CD4-positive, alpha-beta memory T cell (primary cell): ENCODE measurements around the gene ZBTB49. TPM values are rescaled to one million over a fixed set of nuclear protein-coding genes. Genes with fewer than 3 reads are reported as not detected.

ENCODE experiments used
- CTCF ChIA-PET: fragments of 350-600 bp; sonication (Branson Sonifier 250); formaldehyde crosslinking; loops from one replicate; lab custom pipeline; 2021; ENCODE audit warnings: inconsistent platforms; ENCODE audit not compliant: partially characterized antibody; lab: Charles Lee
- POLR2A ChIA-PET: fragments of 350-600 bp; sonication (Branson Sonifier 250); formaldehyde crosslinking; loops from one replicate; lab custom pipeline; 2021; ENCODE audit not compliant: partially characterized antibody; lab: Charles Lee
- DNase-seq, 5 donors: peaks; one replicate each; pipeline versions ENCODE4 v3.0.0 to v3.0.0-alpha.2; 2020 to 2022; ENCODE audit warnings: mixed read lengths in 1 of 5
- H3K27ac ChIP-seq: one replicate; pipeline ENCODE4 v1.7.0; 2013; ENCODE audit warnings: low read depth, low read length
- H3K27me3 ChIP-seq: 2 replicates; pipeline ENCODE4 v1.7.0; 2013; ENCODE audit warnings: mild to moderate bottlenecking, low read length, moderate library complexity; ENCODE audit not compliant: insufficient read depth
- H3K36me3 ChIP-seq: 2 replicates; pipeline ENCODE4 v1.7.0; 2013; ENCODE audit warnings: mild to moderate bottlenecking, low read length, moderate library complexity; ENCODE audit not compliant: insufficient read depth
- H3K4me1 ChIP-seq: 2 replicates; pipeline ENCODE4 v1.7.0; 2013; ENCODE audit warnings: mild to moderate bottlenecking, low read length, moderate library complexity; ENCODE audit not compliant: insufficient read depth
- H3K4me3 ChIP-seq, 2 donors: one replicate each; pipeline ENCODE4 v1.7.0; 2013; ENCODE audit warnings: low read length in 2 of 2, mild to moderate bottlenecking in 1 of 2
- H3K9me3 ChIP-seq, 2 donors: one replicate each; pipeline ENCODE4 v1.7.0; 2013; ENCODE audit warnings: low read length in 2 of 2, control low read depth in 1 of 2; ENCODE audit not compliant: control insufficient read depth in 1 of 2
- H3K27ac Mint-ChIP-seq, 7 donors: one replicate each; pipeline ENCODE4 v1.8.0; 2020 to 2021; ENCODE audit warnings: mixed read lengths in 7 of 7, mild to moderate bottlenecking in 6 of 7, inconsistent platforms in 3 of 7, moderate library complexity in 3 of 7
- H3K27me3 Mint-ChIP-seq, 2 donors: one replicate each; pipeline ENCODE4 v1.8.0; 2020 to 2021; ENCODE audit warnings: mixed read lengths in 2 of 2
- H3K36me3 Mint-ChIP-seq, 2 donors: one replicate each; pipeline ENCODE4 v1.8.0; 2020 to 2021; ENCODE audit warnings: mixed read lengths in 2 of 2, inconsistent platforms in 1 of 2, mild to moderate bottlenecking in 1 of 2
- H3K4me1 Mint-ChIP-seq, 4 donors: one replicate each; pipeline ENCODE4 v1.8.0; 2020 to 2021; ENCODE audit warnings: mixed read lengths in 4 of 4, mild to moderate bottlenecking in 1 of 4
- H3K4me3 Mint-ChIP-seq, 8 donors: one replicate each; pipeline ENCODE4 v1.8.0; 2020 to 2021; ENCODE audit warnings: mixed read lengths in 8 of 8, mild to moderate bottlenecking in 7 of 8, moderate library complexity in 6 of 8, inconsistent platforms in 3 of 8
- H3K9me3 Mint-ChIP-seq, 8 donors: one replicate each; pipeline ENCODE4 v1.8.0; 2020 to 2021; ENCODE audit warnings: mixed read lengths in 8 of 8, mild to moderate bottlenecking in 5 of 8, inconsistent platforms in 3 of 8, moderate library complexity in 1 of 8
- intact Hi-C: fragments of 100-400 bp; cut with micrococcal nuclease; formaldehyde crosslinking; loops from one replicate; pipeline ENCODE4 v1.15.1; 2023
- polyA plus RNA-seq, 2 donors: library from polyadenylated mRNA; unstranded; fragments of 300-500 nt; fragmentation: Illumina TruSeq; gene quantifications; one replicate each; pipeline ENCODE4 v1.2.3, GENCODE V29; 2021
- total RNA-seq, 2 experiments: library from RNA; stranded (reverse); gene quantifications; one replicate each; pipeline ENCODE4 v1.2.3, GENCODE V29; 2021

The ZBTB49 gene
- total and polyA plus RNA-seq, 4 experiments from 2014 or later: 5.3 to 20.0 (median 12.3) TPM

GRCh38 chr4:4328206-4328605 lies 38.2 kb downstream of the ZBTB49 start:
- ChIA-PET CTCF (interaction anchor here (1.1 to 1.4 kb wide), 2 partner anchors 36 to 68 kb away, joined by 3 read pairs; no protein-coding TSS in a partner anchor), POLR2A (interaction anchor here (0.6 to 1.1 kb wide), 2 partner anchors 18 to 68 kb away, joined by 3 to 4 read pairs; no protein-coding TSS in a partner anchor)
- no peaks in the 10 kb centered on the region for H3K9me3 ChIP-seq

DNA sequence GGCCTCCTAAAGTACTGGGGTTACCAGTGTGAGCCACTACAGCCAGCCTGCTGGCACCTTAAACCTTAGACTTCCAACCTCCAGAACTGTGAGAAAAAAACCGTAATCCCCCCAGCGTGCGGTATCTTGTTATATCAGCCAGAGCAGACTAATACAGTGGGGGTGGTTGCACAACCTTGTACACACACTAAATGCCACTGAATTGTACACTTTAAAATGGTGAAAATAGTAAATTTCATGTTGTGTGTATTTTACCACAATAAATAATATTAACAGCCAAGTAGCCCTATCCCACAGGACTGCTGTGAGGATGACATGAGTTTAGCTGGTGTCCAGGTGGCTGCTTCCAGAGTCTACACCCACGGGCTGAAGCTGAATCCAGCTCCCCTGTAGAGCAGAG lies 38.8 kb downstream of the ZBTB49 start:
- Mint-ChIP-seq H3K27me3 (no peaks in the 10 kb centered on the region), H3K4me3 (no peak overlapping the region), H3K4me1 (no peaks in the 10 kb centered on the region), H3K27ac (no peak overlapping the region), H3K9me3 (no peaks in the 10 kb centered on the region), H3K36me3 (peaks cover 0 to 2% of the 10 kb centered on the region in 2 donors)
- no peak overlapping the region for H3K4me3 ChIP-seq
- intact Hi-C loops: no loop called here
- DNase-seq: no peak
- H3K9me3 ChIP-seq: no peaks in the 10 kb centered on the region
- no peak overlapping the region for H3K27ac ChIP-seq
- no peaks in the 10 kb centered on the region for H3K27me3 ChIP-seq
- ChIA-PET POLR2A (interaction anchor here (0.6 kb wide), 1 partner anchor 18 kb away, joined by 4 read pairs; no protein-coding TSS in a partner anchor), CTCF (interaction anchor here (0.7 to 1.0 kb wide), 4 partner anchors 12 to 209 kb away, joined by 3 read pairs; no protein-coding TSS in a partner anchor)
- no peaks in the 10 kb centered on the region for H3K36me3 ChIP-seq
- H3K4me1 ChIP-seq: no peaks in the 10 kb centered on the region

More at GRCh38 chr4:4328206-4328605, 38.2 kb downstream of the ZBTB49 start:
- H3K4me1 ChIP-seq: no peaks in the 10 kb centered on the region
- no peaks in the 10 kb centered on the region for H3K36me3 ChIP-seq
- H3K4me3 ChIP-seq: no peak overlapping the region
- no peak overlapping the region for H3K27ac ChIP-seq
- H3K27me3 ChIP-seq: no peaks in the 10 kb centered on the region
- no peak overlapping the region for H3K4me3 Mint-ChIP-seq
- H3K27me3 Mint-ChIP-seq: no peaks in the 10 kb centered on the region
- peaks cover 0 to 5% of the 10 kb centered on the region in 2 donors for H3K36me3 Mint-ChIP-seq
- no peak for DNase-seq
- no peaks in the 10 kb centered on the region for H3K9me3 Mint-ChIP-seq
- H3K4me1 Mint-ChIP-seq: no peaks in the 10 kb centered on the region
- intact Hi-C loops: no loop called here
- peak overlapping the region in 1 of 7 donors; percentile 7 for H3K27ac Mint-ChIP-seq

DNA sequence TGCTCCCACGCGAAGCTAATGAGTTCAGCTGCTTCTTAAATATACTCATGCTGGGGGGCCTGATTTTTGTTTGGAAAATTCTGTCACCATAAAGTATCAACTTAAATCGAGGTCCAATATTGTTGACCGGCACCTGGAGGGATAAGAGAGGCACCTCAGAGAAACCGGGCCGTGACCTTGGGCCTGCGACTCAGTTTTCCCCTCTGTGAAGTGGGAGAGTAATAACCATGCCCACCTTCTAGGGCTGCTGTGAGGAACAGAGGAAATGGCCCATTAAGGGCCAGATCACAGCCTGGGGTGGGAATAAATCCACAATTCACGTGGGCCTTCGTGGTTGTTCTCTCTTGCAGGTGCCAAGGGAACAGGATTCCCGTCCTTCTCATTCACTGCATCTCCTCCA lies 39.4 kb downstream of the ZBTB49 start:
- ChIA-PET POLR2A (no interaction called here), CTCF (interaction anchor here (0.7 to 1.0 kb wide), 3 partner anchors 13 to 79 kb away, joined by 3 read pairs; no protein-coding TSS in a partner anchor)
- Mint-ChIP-seq H3K36me3 (no peaks in the 10 kb centered on the region), H3K27ac (no peak overlapping the region), H3K4me3 (no peak overlapping the region), H3K27me3 (no peaks in the 10 kb centered on the region), H3K4me1 (peaks cover 0 to under 1% (median 0%) of the 10 kb centered on the region in 4 donors), H3K9me3 (no peaks in the 10 kb centered on the region)
- Histone ChIP-seq H3K4me1 (no peaks in the 10 kb centered on the region), H3K27ac (no peak overlapping the region), H3K27me3 (no peaks in the 10 kb centered on the region), H3K36me3 (no peaks in the 10 kb centered on the region), H3K9me3 (no peaks in the 10 kb centered on the region), H3K4me3 (no peak overlapping the region)
- intact Hi-C loops: no loop called here
- no peak for DNase-seq

GRCh38 chr4:4330794-4331193 lies 40.7 kb downstream of the ZBTB49 start:
- ChIA-PET CTCF (interaction anchor here (1.2 to 12.1 kb wide), 3 partner anchors 68 to 75 kb away, joined by 4 to 161 read pairs (median 5); no protein-coding TSS in a partner anchor), POLR2A (no interaction called here)
- Mint-ChIP-seq H3K36me3 (no peaks in the 10 kb centered on the region), H3K9me3 (no peaks in the 10 kb centered on the region), H3K27me3 (no peaks in the 10 kb centered on the region), H3K4me3 (no peak overlapping the region), H3K27ac (no peak overlapping the region), H3K4me1 (peaks cover 3 to 10% (median 7%) of the 10 kb centered on the region in 4 donors)
- H3K4me1 ChIP-seq: peaks cover 4% of the 10 kb centered on the region
- H3K27ac ChIP-seq: no peak overlapping the region
- H3K36me3 ChIP-seq: no peaks in the 10 kb centered on the region
- H3K27me3 ChIP-seq: no peaks in the 10 kb centered on the region
- DNase-seq: no peak
- H3K4me3 ChIP-seq: no peak overlapping the region
- intact Hi-C loops: no loop called here
- no peaks in the 10 kb centered on the region for H3K9me3 ChIP-seq

DNA sequence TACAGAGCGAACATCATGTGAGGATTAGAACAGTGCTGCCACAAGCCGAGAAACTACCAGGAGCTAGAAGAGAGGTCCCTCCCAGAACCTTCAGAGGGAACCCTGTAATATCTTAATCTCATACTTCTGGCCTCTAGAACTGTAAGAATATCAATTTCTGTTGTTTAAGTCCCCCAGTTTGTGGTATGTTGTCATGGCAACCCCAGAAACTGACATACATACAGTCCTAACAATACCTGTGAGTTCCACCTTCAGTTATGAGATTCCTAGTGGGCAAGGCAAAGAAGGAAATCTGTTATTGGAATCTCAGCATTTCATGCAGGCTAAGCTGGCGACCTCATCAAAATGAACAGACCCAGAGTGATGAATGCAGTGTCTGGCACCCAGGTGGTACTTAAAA lies 42.5 kb downstream of the ZBTB49 start:
- Histone ChIP-seq H3K27me3 (no peaks in the 10 kb centered on the region), H3K4me1 (peaks cover 4% of the 10 kb centered on the region), H3K36me3 (no peaks in the 10 kb centered on the region), H3K4me3 (no peak overlapping the region), H3K27ac (no peak overlapping the region), H3K9me3 (no peaks in the 10 kb centered on the region)
- H3K27ac Mint-ChIP-seq: no peak overlapping the region
- H3K27me3 Mint-ChIP-seq: no peaks in the 10 kb centered on the region
- H3K4me1 Mint-ChIP-seq: peaks cover 3 to 10% (median 7%) of the 10 kb centered on the region in 4 donors
- intact Hi-C loops: no loop called here
- ChIA-PET POLR2A (interaction anchor here (1.0 to 1.3 kb wide), 2 partner anchors 72 to 79 kb away, joined by 3 to 4 read pairs; no protein-coding TSS in a partner anchor), CTCF (interaction anchor here (1.2 to 12.1 kb wide), 8 partner anchors 15 to 81 kb away, joined by 3 to 161 read pairs (median 6); partner anchors contain the start of genes LYAR and ZBTB49)
- DNase-seq: no peak
- no peak overlapping the region for H3K4me3 Mint-ChIP-seq
- no peaks in the 10 kb centered on the region for H3K9me3 Mint-ChIP-seq
- no peaks in the 10 kb centered on the region for H3K36me3 Mint-ChIP-seq

GRCh38 chr4:4333265-4333706 lies 43.2 kb downstream of the ZBTB49 start:
- Histone ChIP-seq H3K9me3 (no peaks in the 10 kb centered on the region), H3K27ac (no peak overlapping the region), H3K4me1 (peaks cover 4% of the 10 kb centered on the region), H3K4me3 (no peak overlapping the region), H3K36me3 (no peaks in the 10 kb centered on the region), H3K27me3 (no peaks in the 10 kb centered on the region)
- H3K4me1 Mint-ChIP-seq: peaks cover 4 to 10% (median 7%) of the 10 kb centered on the region in 4 donors
- no peak overlapping the region for H3K27ac Mint-ChIP-seq
- intact Hi-C loops: no loop called here
- no peak for DNase-seq
- H3K4me3 Mint-ChIP-seq: no peak overlapping the region
- no peaks in the 10 kb centered on the region for H3K9me3 Mint-ChIP-seq
- ChIA-PET CTCF (interaction anchor here (1.1 to 12.1 kb wide), 8 partner anchors 11 to 82 kb away, joined by 3 to 161 read pairs (median 5); partner anchors contain the start of genes LYAR and ZBTB49), POLR2A (interaction anchor here (1.0 kb wide), 2 partner anchors 73 to 80 kb away, joined by 3 to 6 read pairs; no protein-coding TSS in a partner anchor)
- no peaks in the 10 kb centered on the region for H3K36me3 Mint-ChIP-seq
- no peaks in the 10 kb centered on the region for H3K27me3 Mint-ChIP-seq

- intact Hi-C loops: loop anchor here (1.0 to 5.0 kb wide), 4 partner anchors 75 to 97 kb away; partner anchors contain the start of gene TMEM128
- Mint-ChIP-seq H3K9me3 (no peaks in the 10 kb centered on the region), H3K27me3 (no peaks in the 10 kb centered on the region), H3K4me1 (peaks cover 4 to 10% (median 7%) of the 10 kb centered on the region in 4 donors), H3K4me3 (peak overlapping the region in 5 of 8 donors; percentile 30 to 58 (median 41)), H3K27ac (peak overlapping the region in 6 of 7 donors; percentile 3 to 42 (median 37)), H3K36me3 (no peaks in the 10 kb centered on the region)
- no peaks in the 10 kb centered on the region for H3K9me3 ChIP-seq
- peaks cover 4% of the 10 kb centered on the region for H3K4me1 ChIP-seq
- H3K36me3 ChIP-seq: no peaks in the 10 kb centered on the region
- CTCF ChIA-PET: interaction anchor here (1.0 to 12.1 kb wide), 9 partner anchors 14 to 97 kb away, joined by 3 to 161 read pairs (median 4); no protein-coding TSS in a partner anchor
- no peaks in the 10 kb centered on the region for H3K27me3 ChIP-seq
- no peak overlapping the region for H3K27ac ChIP-seq
- peak; percentile 73 to 77 (median 76) for DNase-seq
- H3K4me3 ChIP-seq: no peak overlapping the region
- POLR2A ChIA-PET: interaction anchor here (0.8 to 1.8 kb wide), 4 partner anchors 13 to 86 kb away, joined by 3 to 9 read pairs (median 8); partner anchors contain the start of gene TMEM128
These were observed 44.9 kb downstream of the ZBTB49 start for GRCh38 chr4:4334798-4335520.
